Activated T-cell treated with anti-CD3 and anti-CD28 coated beads, Interleukin-2, amount 50 U/mL, for 72 hours (primary cell): ENCODE measurements around the gene SLC4A2. TPM values are rescaled to one million over a fixed set of nuclear protein-coding genes. Genes with fewer than 3 reads are reported as not detected.
"Not testable (repeated sequence)": the region's sequence is repeated elsewhere in the genome, so short reads cannot be mapped to it uniquely, and the experiment has no call there.

Source experiments
- ATAC-seq, 2 donors: fragments of 150-1000 bp; cut with Tn5 transposase; replicated peaks in 1 of 2; 2 replicates each; pipeline ENCODE4 v1.10.0; 2021; ENCODE audit warnings: moderate library complexity in 2 of 2, mild to moderate bottlenecking in 1 of 2
- DNase-seq, 2 donors: peaks; one replicate each; pipeline ENCODE4 v3.0.0; 2021 to 2022; ENCODE audit warnings: mixed read lengths in 1 of 2
- H3K27ac Mint-ChIP-seq: one replicate; pipeline ENCODE4 v1.8.0; 2022; ENCODE audit warnings: mild to moderate bottlenecking, moderate library complexity, mixed read lengths
- H3K27me3 Mint-ChIP-seq: one replicate; pipeline ENCODE4 v1.8.0; 2022; ENCODE audit warnings: low read depth, mixed read lengths
- H3K36me3 Mint-ChIP-seq, 2 donors: one replicate each; pipeline ENCODE4 v1.8.0; 2022; ENCODE audit warnings: mixed read lengths in 2 of 2, mild to moderate bottlenecking in 1 of 2; ENCODE audit not compliant: insufficient read depth in 2 of 2
- H3K4me1 Mint-ChIP-seq: one replicate; pipeline ENCODE4 v1.8.0; 2022; ENCODE audit warnings: low read depth, mixed read lengths
- H3K4me3 Mint-ChIP-seq, 2 donors: one replicate each; pipeline ENCODE4 v1.8.0; 2022; ENCODE audit warnings: mild to moderate bottlenecking in 2 of 2, mixed read lengths in 2 of 2, moderate library complexity in 2 of 2
- H3K9me3 Mint-ChIP-seq, 2 donors: one replicate each; pipeline ENCODE4 v1.8.0; 2022; ENCODE audit warnings: mixed read lengths in 2 of 2
- total RNA-seq, 2 donors: library from RNA; stranded (reverse); gene quantifications; one replicate each; pipeline ENCODE4 v1.2.3, GENCODE V29; 2022

Gene SLC4A2
- total RNA-seq, 2 donors from 2014 or later, result 73.7 to 75.6 TPM

GRCh38 chr7:151016505-151016904, 42.9 kb upstream of the SLC4A2 start:
- H3K27me3 Mint-ChIP-seq, result peaks cover 30% of the 10 kb centered on the region
- DNase-seq (no peak), ATAC-seq (no peak)
- H3K27ac Mint-ChIP-seq, result no peak overlapping the region
- H3K4me3 Mint-ChIP-seq, result peak overlapping the region in 1 of 2 donors; percentile 53
- no peaks in the 10 kb centered on the region for H3K9me3 Mint-ChIP-seq
- peaks cover 68% of the 10 kb centered on the region for H3K4me1 Mint-ChIP-seq
- peaks cover 2 to 3% of the 10 kb centered on the region in 2 donors for H3K36me3 Mint-ChIP-seq

- ATAC-seq, result no peak
- Mint-ChIP-seq H3K36me3 (peaks cover 2 to 3% of the 10 kb centered on the region in 2 donors), H3K27ac (no peak overlapping the region), H3K9me3 (no peaks in the 10 kb centered on the region), H3K4me3 (peak overlapping the region; percentile 72 to 93), H3K4me1 (peaks cover 63% of the 10 kb centered on the region), H3K27me3 (peaks cover 30% of the 10 kb centered on the region)
- DNase-seq, result no peak
These were observed 42.4 kb upstream of the SLC4A2 start for GRCh38 chr7:151016942-151017341.

GRCh38 chr7:151017370-151017952, 41.9 kb upstream of the SLC4A2 start:
- Mint-ChIP-seq H3K4me1 (peaks cover 58% of the 10 kb centered on the region), H3K36me3 (peaks cover 2 to 3% of the 10 kb centered on the region in 2 donors), H3K27ac (no peak overlapping the region), H3K4me3 (peak overlapping the region; percentile 72 to 93), H3K27me3 (peaks cover 30% of the 10 kb centered on the region), H3K9me3 (no peaks in the 10 kb centered on the region)
- ATAC-seq (no peak), DNase-seq (no peak)

GRCh38 chr7:151017953-151018420, 41.4 kb upstream of the SLC4A2 start:
- Mint-ChIP-seq H3K36me3 (peaks cover 2 to 3% of the 10 kb centered on the region in 2 donors), H3K4me1 (peaks cover 53% of the 10 kb centered on the region), H3K4me3 (peak overlapping the region; percentile 72 to 93), H3K27me3 (peaks cover 30% of the 10 kb centered on the region), H3K27ac (no peak overlapping the region), H3K9me3 (no peaks in the 10 kb centered on the region)
- peak; percentile 87 to 91 for DNase-seq
- ATAC-seq, result peak; percentile 72 to 73

- Mint-ChIP-seq H3K9me3 (no peaks in the 10 kb centered on the region), H3K27me3 (peaks cover 30% of the 10 kb centered on the region), H3K4me1 (peaks cover 51% of the 10 kb centered on the region), H3K4me3 (peak overlapping the region; percentile 72 to 93), H3K36me3 (peaks cover 2 to 3% of the 10 kb centered on the region in 2 donors), H3K27ac (no peak overlapping the region)
- ATAC-seq (peak; percentile 41 to 42), DNase-seq (peak; percentile 35 to 40)
These were observed 40.8 kb upstream of the SLC4A2 start for GRCh38 chr7:151018421-151019129.

- DNase-seq (no peak), ATAC-seq (no peak)
- Mint-ChIP-seq H3K9me3 (no peaks in the 10 kb centered on the region), H3K4me3 (peak overlapping the region; percentile 72 to 77), H3K4me1 (peaks cover 49% of the 10 kb centered on the region), H3K36me3 (peaks cover 2 to 3% of the 10 kb centered on the region in 2 donors), H3K27ac (no peak overlapping the region), H3K27me3 (peaks cover 30% of the 10 kb centered on the region)
These were observed 40.3 kb upstream of the SLC4A2 start for GRCh38 chr7:151019130-151019447.

GRCh38 chr7:151020231-151020630, 39.2 kb upstream of the SLC4A2 start:
- H3K27ac Mint-ChIP-seq, result no peak overlapping the region
- peaks cover 0 to 3% of the 10 kb centered on the region in 2 donors for H3K36me3 Mint-ChIP-seq
- peaks cover 30% of the 10 kb centered on the region for H3K27me3 Mint-ChIP-seq
- H3K9me3 Mint-ChIP-seq, result no peaks in the 10 kb centered on the region
- H3K4me3 Mint-ChIP-seq, result peak overlapping the region in 1 of 2 donors; percentile 47
- DNase-seq (no peak), ATAC-seq (no peak)
- peaks cover 38% of the 10 kb centered on the region for H3K4me1 Mint-ChIP-seq

- Mint-ChIP-seq H3K36me3 (peaks cover 0 to 3% of the 10 kb centered on the region in 2 donors), H3K4me3 (no peak overlapping the region), H3K27me3 (peaks cover 23% of the 10 kb centered on the region), H3K4me1 (peaks cover 19% of the 10 kb centered on the region), H3K9me3 (no peaks in the 10 kb centered on the region), H3K27ac (no peak overlapping the region)
- DNase-seq (no peak), ATAC-seq (no peak)
These were observed 36.2 kb upstream of the SLC4A2 start for GRCh38 chr7:151023232-151023631.

- peak within 1 kb of the TSS; percentile 66 for H3K27ac Mint-ChIP-seq
- H3K36me3 Mint-ChIP-seq, result peaks cover 0 to 3% of the 10 kb centered on the region in 2 donors
- H3K4me1 Mint-ChIP-seq, result peaks cover 22% of the 10 kb centered on the region
- H3K27me3 Mint-ChIP-seq, result peaks cover 14% of the 10 kb centered on the region
- DNase-seq (no peak), ATAC-seq (no peak)
- no peak within 1 kb of the TSS for H3K4me3 Mint-ChIP-seq
- H3K9me3 Mint-ChIP-seq, result no peaks in the 10 kb centered on the region
These were observed 34.8 kb upstream of the SLC4A2 start, which contains the start of gene ATG9B for GRCh38 chr7:151024435-151025056. ATG9B (minus strand) TSS chr7:151024494; CDS start chr7:151024423, 71 bp downstream.

- Mint-ChIP-seq H3K27me3 (peaks cover under 1% of the 10 kb centered on the region), H3K36me3 (peaks cover 0 to 2% of the 10 kb centered on the region in 2 donors), H3K4me1 (peaks cover 25% of the 10 kb centered on the region), H3K27ac (no peak overlapping the region), H3K4me3 (no peak overlapping the region), H3K9me3 (no peaks in the 10 kb centered on the region)
- ATAC-seq (no peak), DNase-seq (no peak)
These were observed 33.3 kb upstream of the SLC4A2 start for GRCh38 chr7:151025924-151026671.

GRCh38 chr7:151026771-151027727, 32.3 kb upstream of the SLC4A2 start:
- not testable (repeated sequence) for ATAC-seq, H3K27me3 Mint-ChIP-seq, DNase-seq, H3K27ac Mint-ChIP-seq, H3K9me3 Mint-ChIP-seq, H3K36me3 Mint-ChIP-seq
- Mint-ChIP-seq H3K4me3 (peak overlapping the region; percentile 98 to 100), H3K4me1 (peaks cover 25% of the 10 kb centered on the region)

- ATAC-seq, result peak in 1 of 2 donors; percentile 2
- not testable (repeated sequence) for H3K9me3 Mint-ChIP-seq, H3K27me3 Mint-ChIP-seq, DNase-seq, H3K36me3 Mint-ChIP-seq
- Mint-ChIP-seq H3K4me1 (peaks cover 25% of the 10 kb centered on the region), H3K4me3 (peak overlapping the region; percentile 98 to 100), H3K27ac (peak overlapping the region; percentile 92)
These were observed 31.7 kb upstream of the SLC4A2 start for GRCh38 chr7:151027728-151028130.
